Stimulated activated effector memory CD8-positive, alpha-beta T cell treated with anti-CD3 and anti-CD28 coated beads, Interleukin-12 subunit alpha, Interleukin-12 subunit beta, amount 100 ng/mL, for 72 hours (primary cell): ENCODE measurements around the gene GSDME.
A peak's percentile ranks its signal among the peaks of the same experiment; 100 is the strongest.

Source experiments
- ATAC-seq: fragments of 150-1000 bp; cut with Tn5 transposase; 2 replicates; pipeline ENCODE4 v1.10.0; 2021
- DNase-seq, 2 donors: peaks; one replicate each; pipeline ENCODE4 v3.0.0; 2021 to 2022; ENCODE audit warnings: low spot score in 2 of 2
- H3K27ac Mint-ChIP-seq: one replicate; pipeline ENCODE4 v1.8.0; 2022; ENCODE audit warnings: mild to moderate bottlenecking, mixed read lengths
- H3K36me3 Mint-ChIP-seq: one replicate; pipeline ENCODE4 v1.8.0; 2022; ENCODE audit warnings: mild to moderate bottlenecking, mixed read lengths
- H3K4me1 Mint-ChIP-seq: one replicate; pipeline ENCODE4 v1.8.0; 2022; ENCODE audit warnings: mixed read lengths
- H3K4me3 Mint-ChIP-seq: one replicate; pipeline ENCODE4 v1.8.0; 2022; ENCODE audit warnings: mild to moderate bottlenecking, mixed read lengths
- H3K9me3 Mint-ChIP-seq: one replicate; pipeline ENCODE4 v1.8.0; 2022; ENCODE audit warnings: mixed read lengths

GSDME gene

DNA sequence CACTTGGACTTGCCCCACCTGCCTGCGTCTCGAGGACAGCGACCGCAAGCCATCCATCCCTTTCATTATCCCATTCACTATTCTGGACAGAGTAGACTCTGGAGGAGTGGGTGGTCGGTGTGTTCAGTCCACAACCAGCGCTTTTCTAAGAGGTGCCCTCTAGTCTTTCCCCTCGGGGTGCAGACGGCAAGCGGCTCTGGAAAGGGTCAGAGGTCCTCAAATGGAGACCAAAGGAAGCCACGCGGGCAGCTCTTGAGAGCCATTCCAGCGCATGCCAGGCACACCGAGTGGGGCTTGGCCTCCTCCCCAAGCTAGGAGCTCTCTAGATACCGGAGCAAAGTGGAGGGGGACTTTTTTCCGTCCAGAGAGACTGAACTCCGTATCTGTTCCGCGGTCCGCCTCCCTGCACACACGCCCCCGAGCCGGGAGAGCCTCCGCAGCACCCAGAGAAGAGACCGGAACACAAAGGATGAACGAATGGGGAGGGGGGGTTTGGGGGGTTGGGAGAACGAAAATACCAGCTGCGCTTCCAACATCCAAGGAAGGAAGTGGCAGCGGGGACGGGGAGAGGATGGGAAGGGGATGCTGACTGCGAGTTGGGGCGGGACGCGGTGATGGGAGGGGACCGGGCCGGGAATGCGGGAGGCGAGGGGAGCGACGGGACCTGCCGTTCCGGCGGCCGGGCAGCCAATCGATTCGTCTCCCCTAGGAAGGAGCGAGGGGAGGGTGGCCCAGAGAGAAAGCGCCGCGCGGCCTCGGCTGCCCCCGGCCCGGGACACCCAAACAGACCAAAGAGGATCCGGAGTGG, 515 bp downstream of the GSDME start:
- Mint-ChIP-seq H3K4me1 (peaks cover 22% of the 10 kb centered on the region), H3K9me3 (no peaks in the 10 kb centered on the region), H3K27ac (peak overlapping the region; percentile 80), H3K36me3 (peaks cover 4% of the 10 kb centered on the region), H3K4me3 (peak overlapping the region; percentile 82)
- DNase-seq (no peak), ATAC-seq (peak; percentile 17)

DNA sequence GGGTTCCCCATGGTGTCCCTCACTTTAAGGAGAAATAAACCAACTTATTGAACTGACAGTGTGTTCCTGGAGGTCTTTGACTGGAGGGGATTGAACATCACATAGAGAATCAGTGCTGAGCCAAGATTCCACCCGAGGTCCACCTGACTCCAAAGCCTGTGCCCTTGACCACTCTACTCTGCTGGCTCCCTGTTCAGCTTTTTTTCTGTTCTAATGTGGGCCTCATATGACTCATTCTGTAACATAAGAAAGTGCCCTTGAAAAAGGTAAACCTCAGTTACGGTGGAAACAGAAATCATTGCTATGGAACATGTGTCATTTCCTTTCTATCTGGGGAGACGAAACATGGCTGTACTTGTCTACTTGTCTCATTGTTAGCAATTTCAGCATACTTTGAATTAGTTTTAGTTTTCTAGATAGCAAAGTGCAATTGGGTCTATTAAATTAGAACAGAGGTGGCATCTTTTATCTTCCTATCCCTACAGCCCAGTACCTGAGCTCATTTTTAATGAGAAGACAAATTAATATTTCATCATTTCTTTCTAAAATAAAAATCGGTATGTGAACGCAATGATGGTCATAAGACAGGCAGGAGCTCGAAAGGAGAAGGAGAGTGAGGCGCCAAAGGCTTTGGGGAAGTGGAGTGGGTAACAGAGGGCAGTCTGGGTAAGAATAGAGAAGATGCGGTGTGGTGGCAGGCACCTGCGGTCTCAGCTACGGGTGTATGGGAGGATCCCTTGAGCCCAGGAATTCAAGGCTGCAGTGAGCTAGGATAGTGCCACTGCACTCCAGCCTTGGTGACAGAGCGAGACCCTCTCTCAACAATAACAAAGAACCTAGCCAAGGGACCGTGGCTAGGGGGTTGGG, 1.5 kb downstream of the GSDME start:
- Mint-ChIP-seq H3K36me3 (peaks cover 4% of the 10 kb centered on the region), H3K9me3 (no peaks in the 10 kb centered on the region), H3K4me1 (peaks cover 22% of the 10 kb centered on the region), H3K4me3 (peak overlapping the region; percentile 82), H3K27ac (peak overlapping the region; percentile 80)
- DNase-seq (no peak), ATAC-seq (peak; percentile 89)

DNA sequence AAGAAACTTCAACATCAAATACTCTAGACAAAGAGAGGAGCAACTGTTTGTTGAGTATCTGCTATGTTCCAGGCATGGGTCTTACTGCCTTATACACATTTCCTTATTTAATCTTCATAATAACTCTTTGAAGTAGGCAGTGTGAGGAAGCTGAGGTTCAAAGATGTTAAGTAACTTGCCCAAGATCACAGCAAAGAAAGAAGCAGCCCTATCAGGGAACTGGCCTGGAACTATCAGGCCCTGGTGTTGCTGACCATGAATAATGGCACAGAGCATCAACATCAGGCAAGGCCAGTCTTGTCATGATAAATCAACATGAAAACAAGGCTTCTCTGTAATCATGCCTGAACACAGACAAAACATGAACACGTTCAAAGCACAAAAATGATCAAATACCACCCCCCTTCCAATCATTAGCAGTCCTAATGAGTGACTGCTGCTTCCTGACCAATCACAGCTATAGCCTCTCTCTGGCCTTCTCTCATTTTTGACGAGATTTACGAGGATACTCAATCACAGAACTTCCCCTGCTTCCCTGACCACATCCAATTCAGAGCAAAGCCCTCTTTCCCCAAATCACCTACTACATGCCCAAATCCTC, 2.3 kb downstream of the GSDME start:
- ATAC-seq = no peak
- H3K27ac Mint-ChIP-seq = no peak overlapping the region

DNA sequence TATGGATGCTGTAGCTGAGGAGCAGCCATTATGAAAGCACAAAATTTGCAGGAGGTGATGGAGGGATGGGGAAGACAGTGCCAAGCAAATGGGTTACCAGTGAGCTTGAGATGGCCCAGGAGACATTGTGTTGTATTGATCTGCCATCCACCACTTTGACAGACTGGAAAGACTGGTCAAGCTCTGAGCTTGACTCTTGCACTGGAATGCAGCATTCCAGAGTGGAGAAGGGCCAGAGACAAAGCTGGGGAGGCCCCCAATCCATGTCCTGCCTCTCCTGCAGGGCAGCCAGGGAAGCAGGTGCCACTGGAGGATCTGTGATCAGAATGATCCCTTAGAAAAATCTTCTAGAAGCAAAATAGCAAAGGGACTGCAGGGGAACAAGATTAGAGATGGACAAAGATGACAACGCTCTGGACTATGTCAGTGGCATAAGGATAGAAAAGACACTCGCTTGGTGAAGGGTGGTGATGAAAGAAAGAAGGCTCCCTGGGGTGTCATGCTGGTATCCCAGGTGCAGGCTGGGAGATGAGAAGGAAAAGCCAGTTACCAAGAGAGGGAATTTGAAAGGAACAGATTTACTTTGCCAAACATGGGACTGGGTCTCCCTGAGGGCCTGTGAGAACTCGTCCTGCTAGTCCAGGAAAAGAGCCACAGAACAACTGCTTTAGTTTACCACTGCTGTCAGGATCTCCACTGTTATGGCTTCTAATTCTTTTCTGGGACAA, 5.0 kb downstream of the GSDME start:
- ATAC-seq (no peak), DNase-seq (no peak)
- Mint-ChIP-seq H3K27ac (no peak overlapping the region), H3K4me3 (no peak overlapping the region), H3K9me3 (no peaks in the 10 kb centered on the region), H3K36me3 (peaks cover 4% of the 10 kb centered on the region), H3K4me1 (peaks cover 22% of the 10 kb centered on the region)

More for the DNA sequence above, 2.3 kb downstream of the GSDME start:
- no peak for DNase-seq
- Mint-ChIP-seq H3K4me1 (peaks cover 22% of the 10 kb centered on the region), H3K4me3 (peak overlapping the region; percentile 82), H3K36me3 (peaks cover 4% of the 10 kb centered on the region), H3K9me3 (no peaks in the 10 kb centered on the region)

DNA sequence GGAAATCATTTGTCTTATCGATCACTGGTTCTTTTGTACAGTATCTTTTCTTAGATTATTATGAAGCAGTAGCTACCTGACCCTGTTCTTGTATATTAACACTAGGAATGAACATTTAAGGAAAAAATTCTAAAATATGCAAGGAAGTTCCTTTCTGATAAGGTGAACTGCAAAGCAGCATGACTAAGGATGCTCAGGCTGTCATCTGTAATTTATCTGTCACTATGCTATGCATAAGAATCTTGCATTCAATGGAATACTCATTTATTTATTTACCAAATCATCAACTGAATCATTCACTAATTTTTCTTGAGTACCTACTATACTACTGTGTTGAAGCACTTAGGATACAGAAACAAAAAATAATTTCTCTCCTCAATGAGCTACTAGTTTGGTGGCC, 5.8 kb downstream of the GSDME start:
- Mint-ChIP-seq H3K4me1 (peaks cover 16% of the 10 kb centered on the region), H3K36me3 (peaks cover 4% of the 10 kb centered on the region), H3K27ac (no peak overlapping the region), H3K9me3 (no peaks in the 10 kb centered on the region), H3K4me3 (no peak overlapping the region)
- ATAC-seq = no peak
- no peak for DNase-seq

DNA sequence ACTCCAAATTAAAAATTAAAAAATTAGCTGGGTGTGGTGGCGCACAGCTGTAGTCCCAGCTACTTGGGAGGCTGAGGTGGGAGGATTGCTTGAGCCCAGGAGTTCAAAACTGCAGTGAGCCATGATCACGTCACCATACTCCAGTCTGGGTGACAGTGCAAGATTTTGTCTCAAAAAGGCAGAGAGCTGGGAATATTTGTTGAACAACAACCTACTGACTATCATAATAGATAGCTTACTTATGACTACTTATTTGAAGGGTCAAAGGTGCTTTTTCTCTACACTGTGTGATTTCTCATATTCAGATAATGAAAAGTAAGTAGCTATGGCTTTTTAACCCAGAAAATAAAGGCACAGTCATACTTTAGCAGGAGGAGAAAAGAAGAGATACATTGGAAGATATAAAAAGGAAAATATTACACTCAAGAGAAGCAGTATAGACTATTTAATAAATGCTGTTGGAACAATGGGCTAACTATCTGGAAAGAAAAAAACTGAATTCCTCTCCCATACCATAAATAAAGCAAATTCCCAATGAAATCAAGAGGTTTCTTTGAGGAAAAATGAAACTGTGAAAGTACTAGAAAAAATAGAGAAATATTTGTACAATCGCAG, 6.7 kb downstream of the GSDME start:
- H3K4me3 Mint-ChIP-seq = no peak overlapping the region
- H3K36me3 Mint-ChIP-seq = peaks cover 4% of the 10 kb centered on the region
- no peaks in the 10 kb centered on the region for H3K9me3 Mint-ChIP-seq
- DNase-seq = no peak
- ATAC-seq = no peak
- H3K4me1 Mint-ChIP-seq = peaks cover 7% of the 10 kb centered on the region
- no peak overlapping the region for H3K27ac Mint-ChIP-seq

GRCh38 chr7:24748521-24748920, 8.7 kb downstream of the GSDME start:
- no peak for DNase-seq
- Mint-ChIP-seq H3K4me3 (no peak overlapping the region), H3K4me1 (no peaks in the 10 kb centered on the region), H3K9me3 (no peaks in the 10 kb centered on the region), H3K27ac (no peak overlapping the region), H3K36me3 (no peaks in the 10 kb centered on the region)
- no peak for ATAC-seq

GRCh38 chr7:24745355-24745754, 11.9 kb downstream of the GSDME start:
- no peak for DNase-seq
- H3K4me3 Mint-ChIP-seq = no peak overlapping the region
- H3K9me3 Mint-ChIP-seq = no peaks in the 10 kb centered on the region
- H3K4me1 Mint-ChIP-seq = no peaks in the 10 kb centered on the region
- no peaks in the 10 kb centered on the region for H3K36me3 Mint-ChIP-seq
- no peak for ATAC-seq
- H3K27ac Mint-ChIP-seq = no peak overlapping the region

DNA sequence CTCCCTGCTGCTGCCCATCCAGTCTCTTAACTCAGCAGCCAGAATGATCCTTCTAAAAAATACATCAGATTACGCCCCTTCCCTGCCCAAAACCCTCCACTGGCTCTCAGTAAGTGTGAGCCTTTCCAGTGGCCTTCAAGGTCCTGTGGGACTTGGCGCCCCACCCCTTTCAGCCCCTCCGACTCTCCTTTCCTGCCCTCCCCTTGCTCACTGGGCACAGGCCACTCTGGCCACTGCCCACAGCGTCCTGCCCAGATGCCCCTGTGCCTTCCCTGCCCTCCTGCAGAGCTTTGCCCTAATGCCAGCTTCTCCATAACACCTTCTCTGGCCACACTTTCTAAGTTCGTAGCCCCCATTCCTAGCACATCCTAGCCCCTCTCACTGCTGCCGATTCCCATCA, 13.8 kb downstream of the GSDME start:
- Mint-ChIP-seq H3K27ac (no peak overlapping the region), H3K4me3 (no peak overlapping the region), H3K36me3 (no peaks in the 10 kb centered on the region), H3K9me3 (peaks cover 2% of the 10 kb centered on the region), H3K4me1 (no peaks in the 10 kb centered on the region)
- no peak for DNase-seq
- no peak for ATAC-seq

- no peak for DNase-seq
- ATAC-seq = no peak
- H3K27ac Mint-ChIP-seq = no peak overlapping the region
- H3K9me3 Mint-ChIP-seq = peaks cover 2% of the 10 kb centered on the region
- no peak overlapping the region for H3K4me3 Mint-ChIP-seq
- H3K36me3 Mint-ChIP-seq = no peaks in the 10 kb centered on the region
- H3K4me1 Mint-ChIP-seq = no peaks in the 10 kb centered on the region
These were observed 14.6 kb downstream of the GSDME start for GRCh38 chr7:24742506-24743162.

GRCh38 chr7:24741679-24742505, 15.4 kb downstream of the GSDME start:
- Mint-ChIP-seq H3K4me3 (no peak overlapping the region), H3K4me1 (no peaks in the 10 kb centered on the region), H3K9me3 (peaks cover 2% of the 10 kb centered on the region), H3K27ac (no peak overlapping the region), H3K36me3 (no peaks in the 10 kb centered on the region)
- DNase-seq (no peak), ATAC-seq (no peak)

GRCh38 chr7:24740871-24741270, 16.4 kb downstream of the GSDME start:
- H3K36me3 Mint-ChIP-seq = no peaks in the 10 kb centered on the region
- peaks cover 2% of the 10 kb centered on the region for H3K9me3 Mint-ChIP-seq
- no peaks in the 10 kb centered on the region for H3K4me1 Mint-ChIP-seq
- no peak overlapping the region for H3K4me3 Mint-ChIP-seq
- ATAC-seq (no peak), DNase-seq (no peak)
- H3K27ac Mint-ChIP-seq = no peak overlapping the region

GRCh38 chr7:24739306-24739705, 18.0 kb downstream of the GSDME start:
- H3K36me3 Mint-ChIP-seq = no peaks in the 10 kb centered on the region
- H3K4me1 Mint-ChIP-seq = no peaks in the 10 kb centered on the region
- DNase-seq (no peak), ATAC-seq (no peak)
- H3K4me3 Mint-ChIP-seq = no peak overlapping the region
- peaks cover 2% of the 10 kb centered on the region for H3K9me3 Mint-ChIP-seq
- H3K27ac Mint-ChIP-seq = no peak overlapping the region

DNA sequence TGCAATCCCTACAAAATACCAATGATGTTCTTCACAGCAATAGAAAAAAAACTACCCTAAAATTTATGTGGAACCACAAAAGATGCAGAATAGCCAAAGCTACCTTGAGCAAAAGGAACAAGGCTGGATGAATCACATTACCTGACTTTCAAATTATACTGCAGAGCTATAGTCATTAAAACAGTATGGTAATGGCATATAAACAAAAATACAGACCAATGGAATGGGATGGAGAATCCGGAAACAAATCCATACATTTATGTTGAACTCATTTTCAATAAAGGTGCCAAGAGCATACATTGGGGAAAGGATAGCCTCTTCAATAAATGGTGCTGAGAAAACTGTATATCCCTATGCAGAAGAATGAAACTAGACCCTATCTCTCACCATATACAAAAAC, 18.7 kb downstream of the GSDME start:
- ATAC-seq (no peak), DNase-seq (no peak)
- Mint-ChIP-seq H3K36me3 (no peaks in the 10 kb centered on the region), H3K9me3 (peaks cover 2% of the 10 kb centered on the region), H3K4me3 (no peak overlapping the region), H3K4me1 (no peaks in the 10 kb centered on the region), H3K27ac (no peak overlapping the region)
